OCI-LY3 (cell line): ENCODE results near the gene ALOX12B.

Experiments
- EZH2phosphoT487 ChIP-seq: fragments of 200-600 bp; shearing (Covaris generic); IDR thresholded peaks from 2 replicates; pipeline ENCODE4 v1.6.1; 2018; ENCODE audit warnings: antibody characterized with exemption, mixed run types, low read depth
- TF ChIP-seq, protein P1 (sequence below): fragments of 200-600, 300-600 bp; sonication (generic); IDR thresholded peaks from 2 replicates; pipeline ENCODE4 v1.5.1; 2014; ENCODE audit warnings: antibody characterized with exemption, low read length, low read depth

DNA sequence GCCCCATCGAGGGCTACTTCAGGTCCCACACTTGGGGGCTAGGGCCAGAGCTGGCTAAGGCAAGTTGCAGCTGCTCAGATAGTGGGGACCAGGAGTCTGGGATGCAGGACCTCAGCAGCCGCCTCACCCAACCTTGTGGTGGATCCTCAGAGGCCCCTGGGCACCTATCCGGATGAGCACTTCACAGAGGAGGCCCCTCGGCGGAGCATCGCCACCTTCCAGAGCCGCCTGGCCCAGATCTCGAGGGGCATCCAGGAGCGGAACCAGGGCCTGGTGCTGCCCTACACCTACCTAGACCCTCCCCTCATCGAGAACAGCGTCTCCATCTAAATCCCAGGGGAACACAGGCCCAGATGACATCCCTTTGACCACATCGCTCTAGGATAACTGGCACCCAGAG is 39.3 kb downstream of the ALOX12B start:
- TF ChIP-seq, protein P1, sequence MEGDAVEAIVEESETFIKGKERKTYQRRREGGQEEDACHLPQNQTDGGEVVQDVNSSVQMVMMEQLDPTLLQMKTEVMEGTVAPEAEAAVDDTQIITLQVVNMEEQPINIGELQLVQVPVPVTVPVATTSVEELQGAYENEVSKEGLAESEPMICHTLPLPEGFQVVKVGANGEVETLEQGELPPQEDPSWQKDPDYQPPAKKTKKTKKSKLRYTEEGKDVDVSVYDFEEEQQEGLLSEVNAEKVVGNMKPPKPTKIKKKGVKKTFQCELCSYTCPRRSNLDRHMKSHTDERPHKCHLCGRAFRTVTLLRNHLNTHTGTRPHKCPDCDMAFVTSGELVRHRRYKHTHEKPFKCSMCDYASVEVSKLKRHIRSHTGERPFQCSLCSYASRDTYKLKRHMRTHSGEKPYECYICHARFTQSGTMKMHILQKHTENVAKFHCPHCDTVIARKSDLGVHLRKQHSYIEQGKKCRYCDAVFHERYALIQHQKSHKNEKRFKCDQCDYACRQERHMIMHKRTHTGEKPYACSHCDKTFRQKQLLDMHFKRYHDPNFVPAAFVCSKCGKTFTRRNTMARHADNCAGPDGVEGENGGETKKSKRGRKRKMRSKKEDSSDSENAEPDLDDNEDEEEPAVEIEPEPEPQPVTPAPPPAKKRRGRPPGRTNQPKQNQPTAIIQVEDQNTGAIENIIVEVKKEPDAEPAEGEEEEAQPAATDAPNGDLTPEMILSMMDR: no peak
- no peak for TF ChIP-seq EZH2phosphoT487
